ENCODE data around the gene TOPORS. TPM values are rescaled to one million over a fixed set of nuclear protein-coding genes. Genes with fewer than 3 reads are reported as not detected.

TOPORS gene
- polyA plus RNA-seq, 1 experiment = 20.4 TPM

GRCh38 chr9:32518276-32518675 is 34.1 kb downstream of the TOPORS start:
- Histone ChIP-seq H3K27me3 (ENCODE audit: control insufficient read depth, insufficient read depth, low read length) (no peaks in the 10 kb centered on the region), H3K27ac (ENCODE audit: low read depth, low read length) (no peak overlapping the region), H3K9me3 (ENCODE audit: control insufficient read depth, insufficient read depth, low read length) (peaks cover 4% of the 10 kb centered on the region), H3K4me3 (ENCODE audit: low read depth, low read length) (no peak overlapping the region)
- TF ChIP-seq CTCF (IDR thresholded peaks at IDR 0.05; ENCODE audit: low read depth, low read length) = no peak
- no peak for DNase-seq (ENCODE audit: low read depth, low spot score)
- ChIA-PET POLR2A (no interaction called here), CTCF (no interaction called here)

GRCh38 chr9:32516241-32516640 is 36.1 kb downstream of the TOPORS start:
- TF ChIP-seq CTCF (IDR thresholded peaks at IDR 0.05; ENCODE audit: low read depth, low read length) = no peak
- ChIA-PET CTCF (no interaction called here), POLR2A (no interaction called here)
- peaks cover 4% of the 10 kb centered on the region for H3K9me3 ChIP-seq (ENCODE audit: control insufficient read depth, insufficient read depth, low read length)
- no peak overlapping the region for H3K4me3 ChIP-seq (ENCODE audit: low read depth, low read length)
- no peak for DNase-seq (ENCODE audit: low read depth, low spot score)
- H3K27ac ChIP-seq (ENCODE audit: low read depth, low read length) = no peak overlapping the region
- H3K27me3 ChIP-seq (ENCODE audit: control insufficient read depth, insufficient read depth, low read length) = no peaks in the 10 kb centered on the region

- Histone ChIP-seq H3K9me3 (ENCODE audit: control insufficient read depth, insufficient read depth, low read length) (no peaks in the 10 kb centered on the region), H3K27me3 (ENCODE audit: control insufficient read depth, insufficient read depth, low read length) (no peaks in the 10 kb centered on the region), H3K4me3 (ENCODE audit: low read depth, low read length) (no peak overlapping the region), H3K27ac (ENCODE audit: low read depth, low read length) (no peak overlapping the region)
- ChIA-PET POLR2A (no interaction called here), CTCF (interaction anchor here (0.5 to 1.2 kb wide), 2 partner anchors 24 to 130 kb away, joined by 3 to 4 read pairs; no protein-coding TSS in a partner anchor)
- no peak for TF ChIP-seq CTCF (IDR thresholded peaks at IDR 0.05; ENCODE audit: low read depth, low read length)
- DNase-seq (ENCODE audit: low read depth, low spot score) = no peak
These were observed 43.7 kb downstream of the TOPORS start for GRCh38 chr9:32508728-32509127.

- Histone ChIP-seq H3K9me3 (ENCODE audit: control insufficient read depth, insufficient read depth, low read length) (peaks cover 5% of the 10 kb centered on the region; the same call in 1 of the 2 replicates), H3K4me3 (ENCODE audit: low read depth, low read length) (no peak overlapping the region), H3K27me3 (ENCODE audit: control insufficient read depth, insufficient read depth, low read length) (no peaks in the 10 kb centered on the region), H3K27ac (ENCODE audit: low read depth, low read length) (no peak overlapping the region)
- ChIA-PET CTCF (interaction anchor here (0.7 kb wide), 1 partner anchor 77 kb away, joined by 3 read pairs; no protein-coding TSS in a partner anchor), POLR2A (no interaction called here)
- no peak for TF ChIP-seq CTCF (IDR thresholded peaks at IDR 0.05; ENCODE audit: low read depth, low read length)
- DNase-seq (ENCODE audit: low read depth, low spot score) = no peak
These were observed 49.4 kb downstream of the TOPORS start for GRCh38 chr9:32503008-32503407.

GRCh38 chr9:32502464-32502863 is 49.9 kb downstream of the TOPORS start:
- TF ChIP-seq CTCF (IDR thresholded peaks at IDR 0.05; ENCODE audit: low read depth, low read length) = no peak
- CTCF ChIA-PET = interaction anchor here (0.5 kb wide), 1 partner anchor 28 kb away, joined by 3 read pairs; no protein-coding TSS in a partner anchor
- Histone ChIP-seq H3K27ac (ENCODE audit: low read depth, low read length) (no peak overlapping the region), H3K27me3 (ENCODE audit: control insufficient read depth, insufficient read depth, low read length) (no peaks in the 10 kb centered on the region), H3K9me3 (ENCODE audit: control insufficient read depth, insufficient read depth, low read length) (peaks cover 5% of the 10 kb centered on the region), H3K4me3 (ENCODE audit: low read depth, low read length) (no peak overlapping the region)
- POLR2A ChIA-PET = no interaction called here
- DNase-seq (ENCODE audit: low read depth, low spot score) = no peak

Measured in AG04450 (cell line).